HG03469 (cell line): Measurements from ENCODE around the gene PLEKHG3.
"Not testable (repeated sequence)": the region's sequence is repeated elsewhere in the genome, so short reads cannot be mapped to it uniquely, and the experiment has no call there.

Experiments used
- ATAC-seq: cut with Tn5 transposase; IDR thresholded peaks from one replicate; pipeline ENCODE4 v1.9.1; 2021; ENCODE audit warnings: mild to moderate bottlenecking, moderate library complexity, moderate number of reproducible peaks; ENCODE audit not compliant: unreplicated experiment

PLEKHG3 gene

GRCh38 chr14:64686282-64686615 lies 18.0 kb upstream of the PLEKHG3 start:
- ATAC-seq: no peak

GRCh38 chr14:64688031-64688430 lies 16.2 kb upstream of the PLEKHG3 start:
- ATAC-seq: no peak

GRCh38 chr14:64688811-64689281 lies 15.4 kb upstream of the PLEKHG3 start:
- ATAC-seq: no peak

- no peak for ATAC-seq
Measured at GRCh38 chr14:64689289-64689688, 14.9 kb upstream of the PLEKHG3 start.

- ATAC-seq: not testable (repeated sequence)
Measured at GRCh38 chr14:64690607-64691006, 13.6 kb upstream of the PLEKHG3 start.

GRCh38 chr14:64691376-64691775 lies 12.8 kb upstream of the PLEKHG3 start:
- ATAC-seq: no peak

- ATAC-seq: no peak
Measured at GRCh38 chr14:64692189-64692985, 11.8 kb upstream of the PLEKHG3 start.

- no peak for ATAC-seq
Measured at GRCh38 chr14:64692986-64693809, 11.0 kb upstream of the PLEKHG3 start.

GRCh38 chr14:64693810-64694165 lies 10.4 kb upstream of the PLEKHG3 start:
- no peak for ATAC-seq

GRCh38 chr14:64695071-64695470 lies 9.2 kb upstream of the PLEKHG3 start:
- no peak for ATAC-seq

GRCh38 chr14:64696355-64696857 lies 7.8 kb upstream of the PLEKHG3 start:
- no peak for ATAC-seq

- ATAC-seq: no peak
Measured at GRCh38 chr14:64698903-64699302, 5.3 kb upstream of the PLEKHG3 start.

- ATAC-seq: no peak
Measured at GRCh38 chr14:64700290-64700689, 3.9 kb upstream of the PLEKHG3 start.

GRCh38 chr14:64700894-64701293 lies 3.3 kb upstream of the PLEKHG3 start:
- ATAC-seq: no peak

- no peak for ATAC-seq
Measured at GRCh38 chr14:64701660-64702059, 2.6 kb upstream of the PLEKHG3 start.

- ATAC-seq: no peak
Measured at GRCh38 chr14:64702493-64703394, 1.5 kb upstream of the PLEKHG3 start.

- no peak for ATAC-seq
Measured at GRCh38 chr14:64703395-64704142, 655 bp upstream of the PLEKHG3 start.

- ATAC-seq: no peak
Measured at GRCh38 chr14:64704743-64705380, 638 bp downstream of the PLEKHG3 start.

- ATAC-seq: no peak
Measured at GRCh38 chr14:64705381-64706118, 1.3 kb downstream of the PLEKHG3 start.
